ENCODE measurements around the gene PARM1.

Gene PARM1

GRCh38 chr4:74934888-74935287, 2.0 kb downstream of the PARM1 start:
- TF ChIP-seq CTCF (IDR thresholded peaks at IDR 0.05; ENCODE audit: low read length, missing control alignments), result no peak
- no peak overlapping the region for H3K4me3 ChIP-seq (replicated peaks; ENCODE audit: low read depth, low read length)
- no peak for DNase-seq (ENCODE audit: low read depth)

DNA sequence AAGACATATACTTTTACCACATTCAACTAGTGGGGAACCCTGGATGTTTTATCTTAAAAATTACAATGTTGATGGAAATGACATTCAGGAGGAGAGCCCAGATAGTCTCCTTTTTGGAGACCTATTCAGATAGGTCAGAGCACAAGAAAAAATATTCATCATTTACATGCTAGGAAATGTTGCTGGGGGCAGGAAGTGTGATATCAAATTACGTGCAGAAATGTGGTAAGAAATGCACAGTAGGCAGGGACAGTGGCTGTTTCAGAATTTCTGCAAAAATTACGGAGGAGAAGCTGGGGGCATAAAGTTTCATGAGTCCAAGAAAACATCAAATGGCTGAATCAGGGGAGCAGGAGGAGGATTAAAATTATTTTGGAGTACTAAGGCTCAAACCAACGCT, 8.2 kb downstream of the PARM1 start:
- TF ChIP-seq CTCF (IDR thresholded peaks at IDR 0.05; ENCODE audit: low read length, missing control alignments), result no peak
- no peak for DNase-seq (ENCODE audit: low read depth)
- H3K4me3 ChIP-seq (replicated peaks; ENCODE audit: low read depth, low read length), result no peak overlapping the region

DNA sequence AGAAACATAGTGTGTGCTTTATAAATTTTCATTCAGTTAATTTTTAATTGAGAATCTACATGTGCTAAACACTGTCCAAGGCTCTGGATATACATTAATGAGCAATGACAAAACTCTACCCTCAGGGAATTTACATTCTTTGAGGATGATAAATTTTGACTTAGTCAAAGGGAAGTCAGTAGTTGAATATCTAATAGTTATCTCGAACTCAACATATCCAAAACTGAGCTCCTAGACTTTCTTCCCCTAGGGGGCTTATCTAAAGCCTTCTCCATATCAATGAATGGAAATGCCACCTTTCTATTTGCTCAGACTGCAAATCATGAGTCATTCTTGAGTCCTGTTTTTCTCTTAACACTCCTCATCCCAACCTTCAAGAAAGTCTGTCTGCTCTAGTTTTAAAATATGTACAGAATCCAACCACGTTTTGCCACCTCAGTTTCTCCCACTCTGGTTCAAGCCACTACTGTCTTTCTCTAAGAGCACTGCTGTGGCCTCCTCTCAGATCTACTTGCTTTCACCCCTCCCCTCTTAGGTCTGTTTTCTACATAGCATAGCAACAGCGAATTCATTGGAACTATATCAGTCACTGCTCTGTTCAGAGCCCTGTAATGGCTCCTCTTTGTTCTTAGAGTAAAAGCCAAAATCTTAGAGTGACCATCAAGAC, 9.5 kb downstream of the PARM1 start:
- DNase-seq (ENCODE audit: low read depth), result no peak
- TF ChIP-seq CTCF (IDR thresholded peaks at IDR 0.05; ENCODE audit: low read length, missing control alignments), result no peak
- no peak overlapping the region for H3K4me3 ChIP-seq (replicated peaks; ENCODE audit: low read depth, low read length)

DNA sequence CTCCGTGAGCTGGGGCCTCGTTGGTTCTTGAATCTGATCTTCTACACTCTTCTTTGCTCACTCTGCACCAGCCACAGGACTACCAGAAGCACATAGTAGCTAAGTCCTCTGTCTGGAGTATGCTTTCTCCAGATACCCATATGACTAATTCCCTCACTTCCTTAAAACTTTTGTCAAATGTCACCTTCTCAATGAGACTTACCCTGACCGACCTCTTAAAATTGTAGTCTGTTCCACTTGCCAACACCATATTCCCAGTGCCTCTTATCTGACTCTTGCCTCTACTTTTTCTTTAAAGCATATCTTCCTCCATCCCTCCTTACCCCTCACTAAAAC, 10.0 kb downstream of the PARM1 start:
- TF ChIP-seq CTCF (IDR thresholded peaks at IDR 0.05; ENCODE audit: low read length, missing control alignments), result no peak
- no peak for DNase-seq (ENCODE audit: low read depth)
- H3K4me3 ChIP-seq (replicated peaks; ENCODE audit: low read depth, low read length), result no peak overlapping the region

GRCh38 chr4:74944354-74944793, 11.5 kb downstream of the PARM1 start:
- TF ChIP-seq CTCF (IDR thresholded peaks at IDR 0.05; ENCODE audit: low read length, missing control alignments), result no peak
- H3K4me3 ChIP-seq (replicated peaks; ENCODE audit: low read depth, low read length), result no peak overlapping the region
- no peak for DNase-seq (ENCODE audit: low read depth)

- no peak overlapping the region for H3K4me3 ChIP-seq (replicated peaks; ENCODE audit: low read depth, low read length)
- DNase-seq (ENCODE audit: low read depth), result no peak
- no peak for TF ChIP-seq CTCF (IDR thresholded peaks at IDR 0.05; ENCODE audit: low read length, missing control alignments)
These were observed 13.3 kb downstream of the PARM1 start for GRCh38 chr4:74946196-74946595.

- H3K4me3 ChIP-seq (replicated peaks; ENCODE audit: low read depth, low read length), result no peak overlapping the region
- TF ChIP-seq CTCF (IDR thresholded peaks at IDR 0.05; ENCODE audit: low read length, missing control alignments), result no peak
- no peak for DNase-seq (ENCODE audit: low read depth)
These were observed 14.9 kb downstream of the PARM1 start for GRCh38 chr4:74947798-74948197.

Data from fibroblast of pulmonary artery (primary cell).